ENCODE data around the gene ADPRS.

- no peak for TF ChIP-seq CTCF (IDR thresholded peaks at IDR 0.05)
- TF ChIP-seq EP300 (IDR thresholded peaks at IDR 0.05): no peak
- no peak for TF ChIP-seq POLR2A (IDR thresholded peaks at IDR 0.05)
These were observed 8.5 kb upstream of the ADPRS start for GRCh38 chr1:36080236-36080635.
